Ovary (tissue), 9 donors: ENCODE results near the gene OVCA2. TPM values are rescaled to one million over a fixed set of nuclear protein-coding genes. Genes with fewer than 3 reads are reported as not detected.

Source experiments
- DNase-seq, 5 donors: peaks; one replicate each; pipeline ENCODE4 v3.0.0-alpha.2; 2019 to 2020
- H3K27ac ChIP-seq, 2 donors: fragments of 200-600 bp; one replicate each; pipeline versions ENCODE4 v1.5.1 to v1.8.0; 2019 to 2022
- H3K27me3 ChIP-seq: fragments of 200-600 bp; one replicate; pipeline ENCODE4 v1.8.0; 2022
- H3K36me3 ChIP-seq: fragments of 200-600 bp; sonication (generic); one replicate; pipeline ENCODE4 v1.5.1; 2019
- H3K4me1 ChIP-seq: one replicate; pipeline ENCODE4 v1.8.1; 2013; ENCODE audit warnings: mild to moderate bottlenecking, moderate library complexity; ENCODE audit not compliant: insufficient read depth
- H3K4me3 ChIP-seq: fragments of 200-600 bp; sonication (generic); one replicate; pipeline ENCODE4 v1.5.1; 2017
- H3K9me3 ChIP-seq, 2 donors: fragments of 200-600 bp in 1 of 2; sonication (generic) in 1 of 2; one replicate each; pipeline versions ENCODE4 v1.5.1 to v1.8.1; 2013 to 2019; ENCODE audit warnings: mild to moderate bottlenecking in 1 of 2, moderate library complexity in 1 of 2
- EP300 ChIP-seq: sonication (generic); formaldehyde crosslinking; IDR thresholded peaks from one replicate; pipeline ENCODE4 v1.6.1; 2017; ENCODE audit warnings: antibody characterized with exemption
- POLR2A ChIP-seq: fragments of 450-650 bp; IDR thresholded peaks from one replicate; pipeline ENCODE4 v1.6.1; 2017; ENCODE audit warnings: antibody characterized with exemption, mild to moderate bottlenecking, moderate library complexity
- WGBS, 3 donors: extraction: QIAGEN DNeasy Blood & Tissue Kit in 1 of 3; methylation state at CpG; one replicate each; pipeline versions ENCODE4 v1.1.5 to v1.1.7; 2013 to 2017; 5-methylcytosine and 5-hydroxymethylcytosine counted together
- intact Hi-C, 4 donors: fragments of 100-400 bp; cut with DNase I; formaldehyde crosslinking; loops; one replicate each; pipeline versions ENCODE4 v1.11.0 to v1.15.1; 2022 to 2023
- polyA plus RNA-seq, 2 donors: library from polyadenylated mRNA; stranded (reverse); fragments of 200-250 nt in 1 of 2; fragments of 350-450 nt in 1 of 2; fragmentation: Illumina TruSeq in 1 of 2; extraction: RNeasy Lipid Tissue Mini Kit (QIAGEN cat#74804) in 1 of 2; gene quantifications; one replicate each; pipeline ENCODE4 v1.2.3, GENCODE V29; 2013 to 2014
- total RNA-seq, 7 donors: library from RNA; depleted of rRNA in 2 of 7; stranded (reverse); fragments of >200 nt in 2 of 7; fragmentation: NEBNext Ultra II Directional in 3 of 7; extraction: Animal tissue kit (Norgen Biotek cat#: 25700) in 3 of 7; gene quantifications; one replicate each; pipeline versions ENCODE4 v1.1.0 to v1.2.4, GENCODE V29; 2016 to 2023
- TF ChIP-seq, protein P1 (sequence below), 3 donors: fragments of 450-650 bp in 2 of 3; fragments of 200-600 bp in 1 of 3; IDR thresholded peaks; one replicate each; pipeline versions ENCODE4 v1.5.1 to v1.8.0; 2016 to 2022; ENCODE audit warnings: antibody characterized with exemption in 3 of 3, mild to moderate bottlenecking in 1 of 3
- donor health status: DM: no; HTN: no; CAD: no; lungs with moderate emphysema.
- donor health status: DM: no; HTN: no; CAD: no.
- donor health status: Bipolar disorder and iron deficiency.
- donor health status: DM: yes; HTN: yes; CAD: no.
- donor health status: DM: no; HTN: no; CAD: no.
- donor health status: DM: yes; HTN: yes; CAD: no.

The OVCA2 gene
- total and polyA plus RNA-seq, 9 donors, result 13.2 to 28.3 (median 21.2) TPM

- Histone ChIP-seq H3K36me3 (no peaks in the 10 kb centered on the region), H3K27ac (peak overlapping the region; percentile 75 to 76), H3K9me3 (no peaks in the 10 kb centered on the region), H3K4me1 (peaks cover 42% of the 10 kb centered on the region), H3K4me3 (no peak overlapping the region), H3K27me3 (no peaks in the 10 kb centered on the region)
- intact Hi-C loops, result no loop called here
- TF ChIP-seq EP300, result peak; percentile 34
- no peak for TF ChIP-seq POLR2A
- peak; percentile 64 to 81 (median 67) for DNase-seq
- WGBS, 3 donors, result 21 to 29% (median 23%) methylated on average over 30 to 31 of the region's 31 CpGs
Observed at GRCh38 chr17:2071455-2072281, 29.8 kb downstream of the OVCA2 start.

DNA sequence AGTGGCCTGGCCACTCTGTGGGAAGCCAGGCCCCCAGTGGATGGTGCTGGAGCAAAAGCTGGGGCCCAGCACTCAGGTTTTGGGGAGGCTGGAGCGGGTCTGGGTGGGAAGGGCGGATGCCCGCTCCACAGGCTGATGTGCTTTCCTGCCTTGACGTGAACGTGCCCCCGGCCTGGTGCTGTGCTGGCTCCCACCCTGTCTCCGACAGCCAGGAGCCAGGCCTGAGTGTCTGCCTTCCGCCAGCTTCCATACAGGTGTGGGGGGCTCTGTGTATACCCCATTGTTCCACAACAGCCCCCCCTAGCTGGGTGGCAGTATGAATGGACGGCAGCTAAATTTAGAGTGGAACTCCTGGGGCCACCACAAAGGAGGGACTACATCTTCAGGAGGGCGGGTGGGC is 33.1 kb downstream of the OVCA2 start:
- 80 to 89% (median 83%) methylated on average over 10 of the region's 10 CpGs for WGBS, 3 donors
- H3K27ac ChIP-seq, result peak overlapping the region in 1 of 2 donors; percentile 78
- H3K36me3 ChIP-seq, result no peaks in the 10 kb centered on the region
- intact Hi-C loops, result no loop called here
- DNase-seq, result no peak
- peaks cover 24% of the 10 kb centered on the region for H3K4me1 ChIP-seq
- no peaks in the 10 kb centered on the region for H3K27me3 ChIP-seq
- no peak overlapping the region for H3K4me3 ChIP-seq
- TF ChIP-seq EP300 (no peak), POLR2A (no peak)
- TF ChIP-seq, protein P1, sequence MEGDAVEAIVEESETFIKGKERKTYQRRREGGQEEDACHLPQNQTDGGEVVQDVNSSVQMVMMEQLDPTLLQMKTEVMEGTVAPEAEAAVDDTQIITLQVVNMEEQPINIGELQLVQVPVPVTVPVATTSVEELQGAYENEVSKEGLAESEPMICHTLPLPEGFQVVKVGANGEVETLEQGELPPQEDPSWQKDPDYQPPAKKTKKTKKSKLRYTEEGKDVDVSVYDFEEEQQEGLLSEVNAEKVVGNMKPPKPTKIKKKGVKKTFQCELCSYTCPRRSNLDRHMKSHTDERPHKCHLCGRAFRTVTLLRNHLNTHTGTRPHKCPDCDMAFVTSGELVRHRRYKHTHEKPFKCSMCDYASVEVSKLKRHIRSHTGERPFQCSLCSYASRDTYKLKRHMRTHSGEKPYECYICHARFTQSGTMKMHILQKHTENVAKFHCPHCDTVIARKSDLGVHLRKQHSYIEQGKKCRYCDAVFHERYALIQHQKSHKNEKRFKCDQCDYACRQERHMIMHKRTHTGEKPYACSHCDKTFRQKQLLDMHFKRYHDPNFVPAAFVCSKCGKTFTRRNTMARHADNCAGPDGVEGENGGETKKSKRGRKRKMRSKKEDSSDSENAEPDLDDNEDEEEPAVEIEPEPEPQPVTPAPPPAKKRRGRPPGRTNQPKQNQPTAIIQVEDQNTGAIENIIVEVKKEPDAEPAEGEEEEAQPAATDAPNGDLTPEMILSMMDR (IDR thresholded peaks at IDR 0.05), result no peak
- H3K9me3 ChIP-seq, result no peaks in the 10 kb centered on the region

- peak; percentile 58 to 74 (median 71) for DNase-seq
- 23 to 36% (median 31%) methylated on average over 12 to 13 of the region's 13 CpGs for WGBS, 3 donors
- H3K4me3 ChIP-seq, result no peak overlapping the region
- H3K9me3 ChIP-seq, result no peaks in the 10 kb centered on the region
- peaks cover 24% of the 10 kb centered on the region for H3K4me1 ChIP-seq
- intact Hi-C loops, result no loop called here
- H3K27me3 ChIP-seq, result no peaks in the 10 kb centered on the region
- no peaks in the 10 kb centered on the region for H3K36me3 ChIP-seq
- H3K27ac ChIP-seq, result peak overlapping the region in 1 of 2 donors; percentile 78
- TF ChIP-seq POLR2A, result no peak
Observed at GRCh38 chr17:2075336-2076086, 33.7 kb downstream of the OVCA2 start.

GRCh38 chr17:2076087-2076984 is 34.5 kb downstream of the OVCA2 start:
- no peak overlapping the region for H3K4me3 ChIP-seq
- intact Hi-C loops, result no loop called here
- H3K27me3 ChIP-seq, result no peaks in the 10 kb centered on the region
- no peaks in the 10 kb centered on the region for H3K9me3 ChIP-seq
- DNase-seq, result peak in 3 of 5 donors; percentile 43 to 64 (median 50)
- 30 to 45% (median 33%) methylated on average over 17 of the region's 17 CpGs for WGBS, 3 donors
- TF ChIP-seq POLR2A (no peak), EP300 (no peak)
- TF ChIP-seq, protein P1 (IDR thresholded peaks at IDR 0.05), result no peak
- no peaks in the 10 kb centered on the region for H3K36me3 ChIP-seq
- peak overlapping the region; percentile 9 to 78 for H3K27ac ChIP-seq
- peaks cover 24% of the 10 kb centered on the region for H3K4me1 ChIP-seq

GRCh38 chr17:2077040-2077439 is 35.2 kb downstream of the OVCA2 start:
- Histone ChIP-seq H3K27ac (peak overlapping the region; percentile 9 to 78), H3K4me1 (peaks cover 18% of the 10 kb centered on the region), H3K4me3 (no peak overlapping the region), H3K9me3 (no peaks in the 10 kb centered on the region), H3K27me3 (no peaks in the 10 kb centered on the region), H3K36me3 (no peaks in the 10 kb centered on the region)
- no peak for TF ChIP-seq POLR2A
- no peak for TF ChIP-seq EP300
- TF ChIP-seq, protein P1 (IDR thresholded peaks at IDR 0.05), result no peak
- WGBS, 3 donors, result 60 to 66% (median 65%) methylated on average over 8 of the region's 8 CpGs
- intact Hi-C loops, result no loop called here
- no peak for DNase-seq
